Fibroblast of upper back skin (primary cell): ENCODE results near the gene SLCO2B1.
"Not testable (repeated sequence)": the region's sequence is repeated elsewhere in the genome, so short reads cannot be mapped to it uniquely, and the experiment has no call there.

Experiments used
- DNase-seq: peaks from one replicate; pipeline ENCODE4 v3.0.0-alpha.2; 2013

SLCO2B1 gene, protein sequence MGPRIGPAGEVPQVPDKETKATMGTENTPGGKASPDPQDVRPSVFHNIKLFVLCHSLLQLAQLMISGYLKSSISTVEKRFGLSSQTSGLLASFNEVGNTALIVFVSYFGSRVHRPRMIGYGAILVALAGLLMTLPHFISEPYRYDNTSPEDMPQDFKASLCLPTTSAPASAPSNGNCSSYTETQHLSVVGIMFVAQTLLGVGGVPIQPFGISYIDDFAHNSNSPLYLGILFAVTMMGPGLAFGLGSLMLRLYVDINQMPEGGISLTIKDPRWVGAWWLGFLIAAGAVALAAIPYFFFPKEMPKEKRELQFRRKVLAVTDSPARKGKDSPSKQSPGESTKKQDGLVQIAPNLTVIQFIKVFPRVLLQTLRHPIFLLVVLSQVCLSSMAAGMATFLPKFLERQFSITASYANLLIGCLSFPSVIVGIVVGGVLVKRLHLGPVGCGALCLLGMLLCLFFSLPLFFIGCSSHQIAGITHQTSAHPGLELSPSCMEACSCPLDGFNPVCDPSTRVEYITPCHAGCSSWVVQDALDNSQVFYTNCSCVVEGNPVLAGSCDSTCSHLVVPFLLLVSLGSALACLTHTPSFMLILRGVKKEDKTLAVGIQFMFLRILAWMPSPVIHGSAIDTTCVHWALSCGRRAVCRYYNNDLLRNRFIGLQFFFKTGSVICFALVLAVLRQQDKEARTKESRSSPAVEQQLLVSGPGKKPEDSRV

DNA sequence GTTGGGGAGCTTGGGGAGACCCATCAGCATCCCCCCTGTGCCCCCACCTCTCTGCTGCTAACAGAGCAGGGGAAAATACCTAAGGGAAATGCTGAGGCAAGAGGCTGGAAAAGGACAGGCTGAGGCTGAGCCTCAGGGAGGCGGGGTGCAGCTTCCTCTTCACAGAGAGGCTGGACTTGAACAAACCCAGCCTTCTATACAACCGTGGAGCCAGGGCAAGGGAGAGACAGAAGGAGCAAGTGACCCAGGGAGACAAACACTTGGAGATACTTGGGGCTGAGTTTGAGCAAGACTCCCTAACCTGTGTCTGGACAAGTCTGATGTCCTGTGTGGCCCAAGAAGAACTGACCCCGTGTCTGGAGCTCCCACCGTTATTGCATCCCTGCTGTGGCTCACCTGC is at the start of gene SLCO2B1:
Gene SLCO2B1, plus strand, starts transcription at position 229 of the 400 bp plus-strand sequence. CDS start 275 bp downstream, outside the sequence.
- no peak for DNase-seq

DNA sequence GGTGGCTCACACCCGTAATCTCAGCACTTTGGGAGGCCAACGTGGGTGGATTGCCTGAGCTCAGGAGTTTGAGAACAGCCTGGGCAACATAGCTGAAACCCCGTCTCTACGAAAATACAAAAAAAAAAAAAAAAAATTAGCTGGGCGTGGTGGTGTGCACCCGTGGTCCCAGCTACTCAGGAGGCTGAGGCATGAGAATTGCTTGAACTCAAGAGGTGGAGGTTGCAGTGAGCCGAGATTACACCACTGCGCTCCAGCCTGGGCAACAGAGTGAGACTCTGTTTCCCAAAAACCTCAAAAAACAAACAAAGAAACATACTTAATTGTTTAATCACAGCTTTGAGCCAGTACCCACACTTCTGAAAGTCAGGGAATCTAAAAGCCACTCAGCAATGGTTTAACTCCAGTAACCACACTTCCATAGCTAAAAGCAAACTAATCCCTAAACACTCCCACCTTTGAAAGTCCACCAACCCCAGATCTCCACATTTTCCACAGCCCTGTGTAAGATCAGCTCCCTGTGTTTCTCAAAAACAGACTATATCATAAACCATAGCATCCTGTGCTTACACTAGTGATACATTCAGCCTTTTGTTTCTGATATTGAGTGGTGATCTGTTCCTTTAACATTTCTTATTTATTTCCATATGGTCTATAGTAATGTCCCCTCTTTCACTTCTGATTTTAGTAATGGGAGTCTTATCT is 49.3 kb upstream of the SLCO2B1 start:
- DNase-seq = no peak

DNA sequence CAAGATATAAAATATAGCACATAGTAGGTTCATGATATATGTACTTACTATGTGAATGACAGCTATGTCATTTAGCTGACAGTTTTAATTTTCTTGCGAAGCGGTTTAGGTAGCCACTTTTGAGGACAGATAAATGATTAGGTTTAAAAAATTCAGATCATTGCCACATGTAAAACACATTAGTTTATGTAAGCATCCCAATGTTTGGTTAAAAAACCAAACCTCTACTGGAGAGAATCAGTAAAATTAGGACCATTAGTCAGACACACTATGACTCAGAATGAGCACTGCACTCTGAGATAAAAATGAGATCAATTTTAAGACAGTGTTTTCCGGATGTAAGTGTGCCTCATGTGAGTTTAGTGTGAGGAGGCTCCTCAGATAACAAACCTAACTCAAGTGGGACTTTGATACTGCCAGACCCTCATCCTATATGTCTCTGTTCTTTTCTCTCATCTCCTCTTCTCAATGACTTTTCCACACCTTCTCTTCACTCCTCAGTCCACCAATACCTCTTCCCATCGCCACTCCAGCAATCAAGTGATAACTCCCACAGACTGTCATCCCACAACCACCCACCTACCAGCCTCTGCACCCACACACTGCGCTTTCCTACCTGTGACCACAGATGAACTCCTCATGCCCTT is 47.4 kb upstream of the SLCO2B1 start:
- peak; percentile 52 for DNase-seq

DNA sequence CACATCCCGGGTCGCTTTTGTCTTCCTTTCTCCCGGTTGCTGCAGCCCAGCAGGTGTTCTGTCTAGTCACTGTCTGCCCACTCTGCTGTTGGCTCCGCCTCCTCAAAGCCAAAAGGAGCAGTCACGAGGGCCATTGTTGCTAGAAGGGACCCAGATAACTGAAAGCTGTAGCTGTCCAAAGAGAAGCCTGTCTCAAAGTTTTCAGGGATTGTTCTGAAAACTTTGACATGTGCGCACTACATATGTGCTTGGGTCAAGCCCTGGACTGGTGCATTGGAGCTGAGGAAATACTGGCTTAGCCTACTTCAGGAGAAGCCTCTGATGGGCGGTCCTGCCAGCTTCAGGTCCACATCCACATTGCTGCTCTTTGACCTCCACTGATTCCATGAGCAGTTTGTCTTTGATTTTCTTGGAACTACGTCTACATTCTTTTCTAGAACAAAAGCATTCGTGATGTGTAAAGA is 45.4 kb upstream of the SLCO2B1 start:
- no peak for DNase-seq

DNA sequence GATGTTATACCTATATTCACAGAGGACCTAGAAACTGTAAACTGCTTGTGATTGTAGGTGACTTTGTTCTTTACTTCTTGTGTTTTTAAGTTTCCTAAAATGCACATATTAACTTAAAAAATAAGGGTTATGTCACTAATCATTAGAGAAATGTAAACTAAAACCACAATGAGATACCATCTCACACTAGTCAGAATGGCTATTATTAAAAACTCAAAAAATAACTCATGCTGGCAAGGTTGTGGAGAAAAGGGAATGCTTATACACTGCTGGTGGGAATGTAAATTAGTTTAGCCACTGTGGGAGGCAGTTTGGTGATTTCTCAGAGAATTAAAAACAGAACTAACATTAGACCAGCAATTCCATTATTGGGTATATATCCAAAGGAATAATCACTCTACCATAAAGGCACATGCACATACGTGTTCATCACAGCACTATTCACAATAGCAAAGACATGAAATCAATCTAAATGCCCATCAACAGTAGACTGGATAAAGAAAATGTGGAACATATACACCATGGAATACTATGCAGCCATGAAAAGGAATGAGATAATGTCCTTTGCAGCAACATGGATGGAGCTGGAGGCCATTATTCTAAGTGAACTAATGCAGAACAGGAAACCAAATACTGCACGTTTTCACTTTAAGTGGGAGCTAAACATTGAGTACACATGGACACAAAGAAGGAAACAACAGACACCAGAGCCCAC is 44.8 kb upstream of the SLCO2B1 start:
- not testable (repeated sequence) for DNase-seq

DNA sequence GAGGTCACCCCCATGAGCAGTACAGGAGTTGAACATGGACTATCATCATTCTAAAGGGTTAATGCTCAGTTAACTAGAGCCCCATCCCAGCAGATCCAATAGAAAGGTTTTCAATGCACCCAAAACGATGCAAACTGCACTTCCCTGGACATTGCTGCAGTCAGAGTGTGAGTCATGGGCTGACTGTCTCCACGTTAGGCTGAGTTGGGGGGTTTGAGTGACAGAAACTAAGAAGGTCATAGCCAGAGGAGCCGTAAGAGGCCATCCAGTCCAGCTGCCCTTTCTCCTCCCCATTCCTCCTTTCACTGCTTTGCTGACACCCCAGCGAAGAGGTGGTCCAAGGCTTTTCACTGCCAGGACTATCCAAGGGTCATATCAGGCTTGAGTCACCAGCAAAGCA is 43.7 kb upstream of the SLCO2B1 start:
- peak; percentile 13 for DNase-seq

DNA sequence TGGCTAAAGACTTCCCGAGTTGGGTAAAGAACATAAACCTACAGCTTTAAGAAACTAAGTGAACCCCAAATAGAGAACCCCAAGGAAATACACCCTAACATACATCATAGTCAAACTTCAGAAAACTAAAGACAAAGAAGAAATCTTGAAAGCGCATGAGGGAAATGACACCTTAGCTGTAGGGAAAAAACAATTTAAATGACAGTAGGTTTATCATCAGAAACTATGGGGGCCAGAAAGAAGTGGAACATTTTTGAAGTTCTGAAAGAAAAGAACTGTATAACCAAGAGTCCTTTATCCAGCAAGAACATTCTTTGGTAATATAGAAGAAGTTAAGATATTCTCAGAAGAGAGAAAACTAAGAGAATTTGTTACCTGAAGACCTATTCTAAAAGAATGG is 38.7 kb upstream of the SLCO2B1 start:
- DNase-seq = no peak

DNA sequence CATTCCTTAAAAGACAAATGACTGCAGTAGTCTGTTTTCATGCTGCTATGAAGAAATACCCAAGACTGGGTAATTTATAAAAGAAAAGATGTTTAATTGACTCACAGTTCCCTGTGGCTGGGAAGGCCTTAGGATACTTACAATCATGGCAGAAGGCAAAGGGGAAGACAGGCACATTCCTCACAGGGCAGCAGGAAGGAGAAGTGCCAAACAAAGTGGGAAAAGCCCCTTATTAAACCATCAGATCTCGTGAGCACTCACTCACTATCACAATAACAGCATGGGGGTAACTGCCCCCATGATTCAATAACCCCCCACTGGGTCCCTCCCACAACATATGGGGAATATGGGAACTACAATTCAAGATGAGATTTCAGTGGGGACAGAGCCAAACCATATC is 37.9 kb upstream of the SLCO2B1 start:
- DNase-seq = no peak

DNA sequence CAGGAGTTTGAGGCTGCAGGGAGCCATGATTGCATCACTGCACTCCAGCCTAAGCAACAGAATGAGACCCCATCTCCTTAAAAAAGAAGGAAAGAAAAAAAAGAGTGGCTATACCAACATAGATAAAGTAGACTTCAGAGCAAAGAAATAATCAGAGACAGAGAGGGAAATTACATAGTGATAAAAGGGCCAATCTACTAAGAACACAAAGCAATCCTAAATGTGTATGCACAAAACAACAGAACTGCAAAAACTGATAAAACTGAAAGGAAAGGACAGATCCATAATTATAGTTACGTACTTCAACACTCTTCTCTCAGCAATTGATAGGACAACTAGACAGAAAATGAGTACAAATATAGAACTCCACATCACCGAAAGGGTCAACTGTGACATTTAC is 36.4 kb upstream of the SLCO2B1 start:
- no peak for DNase-seq

DNA sequence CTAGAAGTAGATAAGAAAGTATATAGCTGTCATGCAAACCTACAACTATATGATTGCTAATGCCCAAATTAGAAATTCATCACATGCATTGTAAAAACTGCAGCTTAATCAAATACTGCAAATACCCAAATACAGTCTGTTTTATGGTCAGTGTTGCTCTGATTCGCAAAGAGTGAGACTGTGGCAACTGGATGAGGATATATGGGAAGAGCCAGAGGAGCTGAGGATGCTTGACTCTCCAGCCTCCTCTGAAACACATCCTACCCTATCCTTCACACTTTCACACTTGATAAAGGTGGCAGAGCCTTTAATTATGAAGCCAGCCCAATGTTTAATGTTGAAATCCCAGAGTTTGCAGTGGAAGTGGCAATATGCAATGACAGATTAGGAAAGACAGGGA is 32.3 kb upstream of the SLCO2B1 start:
- no peak for DNase-seq

DNA sequence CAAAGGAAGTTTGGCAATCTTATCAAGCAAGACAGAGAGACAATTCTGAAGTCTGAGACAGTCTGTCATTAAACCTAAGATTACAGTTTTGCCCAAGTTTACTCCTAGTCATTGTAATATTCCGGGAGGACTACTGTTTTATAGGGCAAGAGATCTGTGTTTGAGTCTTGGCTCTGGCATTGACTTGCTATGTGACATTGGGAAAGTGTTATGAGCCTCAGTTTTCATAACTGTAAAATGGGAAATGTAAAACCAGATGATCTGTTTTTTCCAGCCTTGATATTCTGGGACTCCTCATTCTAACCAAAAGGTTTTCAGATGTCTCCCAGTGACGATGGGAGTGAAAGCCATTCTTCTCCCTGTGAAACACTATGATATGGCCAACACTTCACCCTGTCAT is 24.3 kb upstream of the SLCO2B1 start:
- DNase-seq = no peak

DNA sequence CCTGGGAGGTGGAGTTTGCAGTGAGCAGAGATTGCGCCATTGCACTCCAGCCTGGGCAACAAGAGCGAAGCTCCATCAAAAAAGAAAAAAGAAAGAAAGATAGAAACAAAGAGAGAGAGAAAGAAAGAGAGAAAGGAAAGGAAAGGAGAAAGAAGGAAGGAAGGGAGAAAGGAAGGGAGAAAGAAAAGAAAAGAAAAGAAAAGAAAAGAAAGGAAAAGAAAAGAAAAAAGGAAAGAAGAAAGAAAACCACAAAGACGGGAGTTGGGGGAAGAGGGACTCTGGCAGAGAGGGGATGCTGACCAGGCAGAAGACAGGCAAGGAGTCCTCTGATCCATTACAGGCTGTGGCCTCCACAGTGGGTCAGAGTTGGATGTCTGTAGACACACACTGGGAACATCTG is 18.8 kb upstream of the SLCO2B1 start:
- no peak for DNase-seq

DNA sequence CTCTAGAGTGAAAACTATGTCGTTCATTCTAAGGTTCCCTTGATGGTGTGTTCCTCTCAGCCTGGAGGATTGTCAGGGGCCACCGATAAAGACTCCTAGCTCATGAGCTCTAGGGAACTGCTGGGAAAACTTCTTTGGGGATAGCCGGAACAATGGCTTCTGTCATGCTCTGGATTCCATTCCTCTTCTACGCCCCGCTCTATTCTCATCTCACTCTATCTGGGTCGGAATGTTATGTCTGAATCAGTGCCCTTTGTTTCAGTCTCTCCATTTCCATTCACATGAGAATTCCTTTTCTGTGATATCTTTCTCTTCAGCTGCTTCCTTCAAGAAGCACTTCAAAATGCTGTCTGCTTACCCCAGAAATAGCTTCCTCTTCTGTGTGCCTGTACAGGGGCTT is 16.9 kb upstream of the SLCO2B1 start:
- DNase-seq = no peak

DNA sequence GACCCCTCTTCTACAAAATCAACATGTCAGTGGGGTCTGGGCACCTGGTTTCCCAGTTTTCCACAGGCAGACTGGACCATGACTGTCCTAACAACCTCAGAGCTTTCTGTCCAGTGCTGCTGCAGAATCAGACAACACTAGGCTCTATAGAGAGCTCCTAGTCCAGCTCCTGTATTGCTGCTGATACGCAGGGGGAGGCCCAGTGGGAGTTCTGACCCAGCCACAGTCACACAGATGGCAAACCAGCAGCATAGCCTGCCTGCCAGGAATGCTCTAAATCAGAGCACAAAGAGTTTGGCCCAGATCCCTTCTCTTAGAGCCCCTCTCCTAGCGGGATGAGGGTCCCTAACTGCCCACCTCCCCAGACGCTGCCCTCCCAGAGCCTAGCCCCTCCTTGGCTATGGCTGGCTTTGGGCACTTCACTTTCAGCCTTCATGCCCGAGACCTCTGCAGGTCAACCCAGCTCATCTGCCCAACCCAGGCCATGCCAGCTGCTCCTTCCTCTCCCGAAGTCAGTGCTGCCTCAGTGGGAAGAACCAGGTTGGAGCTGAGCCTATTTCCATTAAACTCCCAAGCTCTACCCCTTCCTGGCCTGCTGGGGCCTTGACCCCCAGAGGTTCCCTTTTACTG is 15.8 kb upstream of the SLCO2B1 start:
- no peak for DNase-seq

DNA sequence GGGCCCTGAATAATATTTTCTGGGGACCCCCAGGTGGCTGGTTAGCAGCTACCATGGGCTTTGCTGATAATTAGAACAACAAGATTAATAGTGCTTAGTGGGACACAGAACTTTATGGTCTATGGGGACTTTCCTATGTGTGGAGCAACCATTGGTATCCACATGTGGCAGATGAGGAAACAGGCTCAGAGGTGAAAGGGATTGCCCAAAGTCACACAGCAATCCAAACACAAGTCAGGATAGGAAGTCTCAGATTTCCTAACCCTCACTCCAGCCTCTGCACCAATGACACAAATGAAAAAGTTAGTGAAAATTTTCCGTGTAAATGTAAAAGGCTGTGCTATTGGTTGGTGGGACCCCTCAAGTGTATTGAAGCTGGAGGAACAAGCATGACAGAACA is 15.3 kb upstream of the SLCO2B1 start:
- DNase-seq = no peak

DNA sequence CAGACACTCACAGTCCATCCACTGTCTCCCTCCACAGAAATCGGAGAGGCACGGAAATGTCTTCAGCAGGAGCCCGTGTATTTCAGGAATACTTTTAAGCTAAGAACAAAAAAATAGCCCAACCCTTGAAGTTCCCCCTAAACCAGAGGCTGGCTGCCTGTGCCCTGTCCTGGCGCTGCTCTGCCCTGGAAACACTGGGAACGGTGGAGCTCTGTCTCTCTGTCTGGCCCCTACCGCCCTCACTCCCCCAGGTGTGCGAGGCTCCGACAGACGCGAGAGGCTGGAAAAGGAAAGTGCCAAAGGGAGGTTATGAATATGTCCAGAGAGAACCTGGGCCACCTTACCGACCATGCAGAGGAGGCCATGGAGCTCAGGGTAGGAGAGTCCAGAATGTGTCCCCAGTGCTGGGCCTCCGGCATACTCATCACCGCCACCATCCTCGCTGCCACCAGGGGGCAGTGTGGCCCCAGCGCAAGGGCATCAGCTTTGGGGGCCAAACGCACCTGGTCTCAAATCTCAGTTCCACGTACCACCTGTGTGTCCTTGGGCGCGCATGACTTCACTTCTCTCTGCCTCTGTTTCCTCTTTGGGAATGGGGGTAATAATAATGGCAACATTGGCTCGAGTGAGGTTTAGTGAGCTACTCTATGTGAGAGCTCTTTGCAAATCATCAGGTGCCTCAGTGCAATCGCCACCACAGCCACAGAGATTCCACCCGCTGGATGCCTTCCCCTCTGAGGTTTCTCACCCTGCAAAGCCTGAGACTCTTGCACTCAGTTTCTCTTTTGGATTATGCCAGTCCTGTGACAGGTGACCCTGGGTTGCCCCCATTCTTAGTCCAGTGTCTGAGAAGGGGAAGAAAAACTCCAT is 10.4 kb upstream of the SLCO2B1 start:
- peak; percentile 26 for DNase-seq

DNA sequence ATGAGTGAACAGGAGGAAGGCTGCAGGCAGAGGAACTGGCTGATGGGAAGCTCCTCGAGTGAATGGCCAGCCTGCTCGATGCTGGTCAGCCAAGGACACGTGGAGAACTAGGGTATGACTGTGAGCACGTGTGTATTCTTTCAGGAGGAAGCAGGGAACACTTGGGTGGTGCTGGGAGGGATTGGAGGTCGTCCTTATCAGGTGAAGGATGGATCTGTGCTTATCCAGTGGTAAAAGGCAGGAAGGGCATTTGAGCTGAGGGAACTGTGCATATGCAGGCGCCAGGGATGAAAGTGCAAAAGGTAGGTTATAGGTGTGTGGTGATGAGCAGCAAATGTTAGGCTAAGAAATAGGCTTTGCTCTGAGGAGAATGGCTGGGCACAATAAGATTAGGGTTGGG is 9.7 kb upstream of the SLCO2B1 start:
- no peak for DNase-seq

DNA sequence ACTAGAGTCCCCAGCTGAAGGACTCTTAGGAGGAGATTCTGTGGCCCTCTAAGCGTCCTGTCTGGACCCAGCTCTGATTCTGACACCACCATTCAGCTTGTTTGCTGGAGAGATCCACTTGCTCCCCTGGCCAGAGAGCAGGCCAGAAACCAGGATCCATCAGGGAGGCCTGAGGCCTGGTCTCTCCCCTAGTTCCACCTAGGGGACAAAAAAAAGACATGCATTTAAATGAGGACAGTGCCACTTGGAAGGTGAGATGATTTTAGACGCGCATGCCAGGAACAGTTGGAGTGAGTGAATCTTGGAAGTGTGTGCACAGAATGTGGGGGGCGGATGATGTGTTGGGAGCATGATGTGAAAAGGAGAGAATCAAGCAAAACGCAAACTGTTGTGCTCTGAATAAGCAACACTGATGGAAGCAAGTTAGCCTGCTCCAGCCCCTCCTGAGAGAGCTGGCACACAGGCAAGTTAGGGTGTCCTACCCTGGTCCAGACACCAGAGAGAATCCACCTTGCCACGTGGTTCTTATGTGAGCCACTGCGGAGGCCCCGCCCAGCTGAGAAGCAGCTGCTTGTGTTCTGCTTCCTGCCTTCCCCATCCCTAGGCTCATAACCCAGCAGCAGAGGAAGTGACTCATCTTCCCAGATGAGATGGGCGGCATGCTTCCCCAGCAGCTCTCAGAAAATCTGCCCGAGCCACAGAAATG is 8.0 kb upstream of the SLCO2B1 start:
- peak; percentile 95 for DNase-seq

DNA sequence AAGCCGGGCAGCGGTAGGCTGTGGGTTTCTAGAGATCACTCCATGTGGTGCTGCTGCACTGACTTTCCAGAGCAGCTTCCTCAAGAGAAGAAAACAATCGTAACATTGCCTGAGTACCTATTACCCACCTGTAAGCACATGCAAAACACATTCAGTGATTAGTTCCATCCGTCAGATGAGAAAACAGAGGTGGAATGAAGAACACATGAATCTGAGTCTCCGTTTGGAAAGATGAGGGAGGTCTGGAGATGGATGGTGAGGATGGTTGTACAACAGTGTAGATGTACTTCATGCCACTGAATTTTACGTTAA is 7.5 kb upstream of the SLCO2B1 start:
- no peak for DNase-seq

DNA sequence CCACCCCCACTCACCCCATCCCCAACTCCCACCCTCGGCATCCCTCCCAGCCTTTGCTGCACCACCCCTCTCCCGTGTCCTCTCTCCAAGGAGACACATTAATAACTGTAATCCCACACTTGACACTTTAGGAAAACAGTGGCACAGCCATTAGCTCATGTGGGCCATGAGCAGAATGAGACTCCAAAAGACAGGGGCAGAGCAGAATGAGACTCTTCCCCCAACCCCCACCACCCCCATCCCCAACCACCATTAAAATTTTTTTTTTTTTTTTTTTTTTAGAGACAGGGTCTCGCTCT is 6.2 kb upstream of the SLCO2B1 start:
- DNase-seq = no peak
